GM12865 (cell line): ENCODE data around the gene TEX29.

Experiments used
- DNase-seq: peaks from one replicate; pipeline ENCODE4 v3.0.0; 2010; ENCODE audit warnings: low read depth
- H3K4me3 ChIP-seq: 2 replicates; pipeline ENCODE4 v1.5.1; 2011; ENCODE audit warnings: mild to moderate bottlenecking, low read depth, low read length, control low read depth
- TF ChIP-seq, protein P1 (sequence below): IDR thresholded peaks from 2 replicates; pipeline ENCODE4 v1.5.1; 2011; ENCODE audit warnings: low read length, control low read depth, low read depth, inconsistent platforms; ENCODE audit not compliant: insufficient read depth; ENCODE audit errors: missing control alignments

The TEX29 gene

DNA sequence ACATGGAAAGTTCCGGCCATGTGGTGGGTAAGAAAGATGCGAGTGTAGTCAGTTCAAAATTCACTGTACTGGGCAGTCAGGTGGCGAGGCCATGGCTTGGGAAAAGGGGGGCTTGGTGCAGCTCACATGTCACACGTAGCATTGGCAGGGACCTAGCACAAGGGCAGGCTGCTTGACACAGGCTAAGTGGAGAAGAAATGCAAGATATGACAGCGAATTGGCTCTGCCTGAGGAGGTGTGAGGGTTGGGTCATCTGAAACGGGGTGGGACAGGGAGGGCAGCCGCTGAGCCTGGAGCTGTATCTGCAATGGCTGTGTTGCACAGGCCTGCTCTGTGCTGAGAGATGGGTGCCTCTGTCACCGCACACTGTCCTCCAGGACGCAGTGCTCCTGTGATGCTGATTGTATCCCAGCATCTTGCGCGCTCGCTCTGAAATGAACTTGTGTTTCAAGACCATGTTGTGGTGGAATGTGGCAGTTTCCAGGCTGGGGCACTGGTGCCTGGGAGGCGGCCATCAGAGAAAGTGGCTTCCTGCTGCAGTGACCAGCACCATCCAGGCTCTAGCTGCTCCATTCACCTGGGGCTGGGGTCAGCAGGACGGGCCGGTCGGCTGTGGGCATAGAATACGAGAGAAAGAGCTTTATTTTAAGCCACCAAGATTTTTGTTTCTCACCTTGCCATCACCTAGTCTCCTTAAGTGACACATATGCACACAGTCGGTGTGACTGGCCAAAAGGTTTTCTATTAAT lies 70.3 kb downstream of the TEX29 start:
- H3K4me3 ChIP-seq, result no peak overlapping the region
- no peak for DNase-seq
- TF ChIP-seq, protein P1, sequence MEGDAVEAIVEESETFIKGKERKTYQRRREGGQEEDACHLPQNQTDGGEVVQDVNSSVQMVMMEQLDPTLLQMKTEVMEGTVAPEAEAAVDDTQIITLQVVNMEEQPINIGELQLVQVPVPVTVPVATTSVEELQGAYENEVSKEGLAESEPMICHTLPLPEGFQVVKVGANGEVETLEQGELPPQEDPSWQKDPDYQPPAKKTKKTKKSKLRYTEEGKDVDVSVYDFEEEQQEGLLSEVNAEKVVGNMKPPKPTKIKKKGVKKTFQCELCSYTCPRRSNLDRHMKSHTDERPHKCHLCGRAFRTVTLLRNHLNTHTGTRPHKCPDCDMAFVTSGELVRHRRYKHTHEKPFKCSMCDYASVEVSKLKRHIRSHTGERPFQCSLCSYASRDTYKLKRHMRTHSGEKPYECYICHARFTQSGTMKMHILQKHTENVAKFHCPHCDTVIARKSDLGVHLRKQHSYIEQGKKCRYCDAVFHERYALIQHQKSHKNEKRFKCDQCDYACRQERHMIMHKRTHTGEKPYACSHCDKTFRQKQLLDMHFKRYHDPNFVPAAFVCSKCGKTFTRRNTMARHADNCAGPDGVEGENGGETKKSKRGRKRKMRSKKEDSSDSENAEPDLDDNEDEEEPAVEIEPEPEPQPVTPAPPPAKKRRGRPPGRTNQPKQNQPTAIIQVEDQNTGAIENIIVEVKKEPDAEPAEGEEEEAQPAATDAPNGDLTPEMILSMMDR, result no peak

DNA sequence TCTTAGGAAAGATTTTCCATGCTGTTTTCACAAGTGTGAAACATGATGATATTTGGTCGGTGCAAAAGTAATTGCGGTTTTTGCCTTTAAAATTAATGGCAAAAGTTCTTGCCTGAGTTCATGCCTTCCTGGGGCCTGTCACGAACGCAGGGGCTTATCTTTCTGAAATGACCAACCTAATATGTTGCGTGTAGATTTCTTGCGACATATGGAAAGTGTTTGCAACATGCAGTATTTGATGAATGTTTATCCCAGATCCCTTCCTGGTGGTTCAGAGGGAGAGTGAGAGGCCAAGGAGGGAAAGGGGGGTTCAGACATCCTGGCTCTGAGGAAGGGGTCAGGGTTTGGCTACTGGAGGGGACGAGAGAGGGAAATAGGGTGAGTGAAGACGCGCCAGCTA lies 72.0 kb downstream of the TEX29 start:
- no peak for DNase-seq
- TF ChIP-seq, protein P1, result no peak
- H3K4me3 ChIP-seq, result no peak overlapping the region

DNA sequence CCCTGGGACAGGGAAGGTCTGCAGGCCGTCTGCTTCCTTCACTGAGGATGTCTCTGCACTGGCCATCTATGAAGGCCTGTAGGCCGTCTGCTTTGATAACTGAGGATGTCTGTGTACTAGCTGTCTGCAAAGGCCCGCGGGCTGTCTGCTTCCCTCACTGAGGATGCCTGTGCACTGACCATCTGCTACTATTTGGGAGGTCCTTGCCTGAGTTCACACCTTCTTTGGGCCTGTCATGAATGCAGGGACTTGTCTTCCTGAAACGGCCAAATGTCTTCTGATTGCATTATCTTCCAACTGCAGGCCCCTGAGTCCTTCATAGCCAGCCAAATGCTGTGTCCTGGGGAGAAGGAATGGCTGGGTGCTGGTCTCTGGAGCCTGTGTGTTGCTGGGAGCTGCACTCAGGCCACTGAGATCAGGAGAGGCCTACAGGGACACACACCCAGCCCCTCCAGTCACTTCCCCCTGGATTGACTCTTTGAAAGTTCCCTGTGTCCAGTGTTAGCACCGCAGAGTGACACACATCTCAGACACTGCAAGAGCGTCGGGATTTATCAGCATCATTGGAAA lies 72.9 kb downstream of the TEX29 start:
- TF ChIP-seq, protein P1, result no peak
- H3K4me3 ChIP-seq, result no peak overlapping the region

More for the DNA sequence above, 72.9 kb downstream of the TEX29 start:
- no peak for DNase-seq
